ENCODE data around the gene DNAJC13.

DNA sequence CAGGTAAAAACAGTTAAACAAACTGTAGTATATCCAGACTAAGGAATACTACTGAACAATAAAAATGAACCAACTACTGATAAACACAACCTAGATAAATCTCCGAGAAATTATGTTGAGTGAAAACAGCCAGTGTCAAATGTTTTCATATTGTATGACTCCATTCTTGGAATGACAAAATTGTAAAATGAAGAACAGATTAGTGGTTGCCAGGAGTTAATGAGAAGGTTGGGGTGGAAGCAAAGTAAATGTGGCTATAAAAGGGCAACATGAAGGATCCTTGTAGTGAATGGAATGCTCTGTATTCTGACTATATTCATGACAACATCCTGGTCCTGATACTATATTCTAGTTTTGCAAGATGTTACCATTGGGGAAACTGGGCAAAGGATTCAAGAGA, 152.3 kb downstream of the DNAJC13 start:
- TF ChIP-seq SIN3A (IDR thresholded peaks at IDR 0.05; ENCODE audit: borderline replicate concordance, insufficient read depth, low read length) = no peak
- TF ChIP-seq, protein P1, sequence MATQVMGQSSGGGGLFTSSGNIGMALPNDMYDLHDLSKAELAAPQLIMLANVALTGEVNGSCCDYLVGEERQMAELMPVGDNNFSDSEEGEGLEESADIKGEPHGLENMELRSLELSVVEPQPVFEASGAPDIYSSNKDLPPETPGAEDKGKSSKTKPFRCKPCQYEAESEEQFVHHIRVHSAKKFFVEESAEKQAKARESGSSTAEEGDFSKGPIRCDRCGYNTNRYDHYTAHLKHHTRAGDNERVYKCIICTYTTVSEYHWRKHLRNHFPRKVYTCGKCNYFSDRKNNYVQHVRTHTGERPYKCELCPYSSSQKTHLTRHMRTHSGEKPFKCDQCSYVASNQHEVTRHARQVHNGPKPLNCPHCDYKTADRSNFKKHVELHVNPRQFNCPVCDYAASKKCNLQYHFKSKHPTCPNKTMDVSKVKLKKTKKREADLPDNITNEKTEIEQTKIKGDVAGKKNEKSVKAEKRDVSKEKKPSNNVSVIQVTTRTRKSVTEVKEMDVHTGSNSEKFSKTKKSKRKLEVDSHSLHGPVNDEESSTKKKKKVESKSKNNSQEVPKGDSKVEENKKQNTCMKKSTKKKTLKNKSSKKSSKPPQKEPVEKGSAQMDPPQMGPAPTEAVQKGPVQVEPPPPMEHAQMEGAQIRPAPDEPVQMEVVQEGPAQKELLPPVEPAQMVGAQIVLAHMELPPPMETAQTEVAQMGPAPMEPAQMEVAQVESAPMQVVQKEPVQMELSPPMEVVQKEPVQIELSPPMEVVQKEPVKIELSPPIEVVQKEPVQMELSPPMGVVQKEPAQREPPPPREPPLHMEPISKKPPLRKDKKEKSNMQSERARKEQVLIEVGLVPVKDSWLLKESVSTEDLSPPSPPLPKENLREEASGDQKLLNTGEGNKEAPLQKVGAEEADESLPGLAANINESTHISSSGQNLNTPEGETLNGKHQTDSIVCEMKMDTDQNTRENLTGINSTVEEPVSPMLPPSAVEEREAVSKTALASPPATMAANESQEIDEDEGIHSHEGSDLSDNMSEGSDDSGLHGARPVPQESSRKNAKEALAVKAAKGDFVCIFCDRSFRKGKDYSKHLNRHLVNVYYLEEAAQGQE (IDR thresholded peaks at IDR 0.05; ENCODE audit: insufficient read depth in 1 of 2, low read depth in 2 of 2, low read length in 2 of 2) = no peak
- TF ChIP-seq POLR2AphosphoS5 (IDR thresholded peaks at IDR 0.05; ENCODE audit: low read depth, low read length) = no peak

All from PFSK-1 (cell line).